Myocyte (in vitro differentiated cells): ENCODE measurements around the gene FXYD1. TPM values are rescaled to one million over a fixed set of nuclear protein-coding genes. Genes with fewer than 3 reads are reported as not detected.
"Not testable (repeated sequence)": the region's sequence is repeated elsewhere in the genome, so short reads cannot be mapped to it uniquely, and the experiment has no call there.

Source experiments
- DNase-seq: peaks from one replicate; pipeline ENCODE4 v3.0.0-alpha.2; 2012; ENCODE audit warnings: low read depth
- total RNA-seq: library from RNA; depleted of rRNA; stranded (reverse); fragments of >200 nt; gene quantifications from 2 replicates; pipeline ENCODE4 v1.2.3, GENCODE V29; 2014

Gene FXYD1
- total RNA-seq, 1 donor from 2014 or later, result 36.6 TPM

DNA sequence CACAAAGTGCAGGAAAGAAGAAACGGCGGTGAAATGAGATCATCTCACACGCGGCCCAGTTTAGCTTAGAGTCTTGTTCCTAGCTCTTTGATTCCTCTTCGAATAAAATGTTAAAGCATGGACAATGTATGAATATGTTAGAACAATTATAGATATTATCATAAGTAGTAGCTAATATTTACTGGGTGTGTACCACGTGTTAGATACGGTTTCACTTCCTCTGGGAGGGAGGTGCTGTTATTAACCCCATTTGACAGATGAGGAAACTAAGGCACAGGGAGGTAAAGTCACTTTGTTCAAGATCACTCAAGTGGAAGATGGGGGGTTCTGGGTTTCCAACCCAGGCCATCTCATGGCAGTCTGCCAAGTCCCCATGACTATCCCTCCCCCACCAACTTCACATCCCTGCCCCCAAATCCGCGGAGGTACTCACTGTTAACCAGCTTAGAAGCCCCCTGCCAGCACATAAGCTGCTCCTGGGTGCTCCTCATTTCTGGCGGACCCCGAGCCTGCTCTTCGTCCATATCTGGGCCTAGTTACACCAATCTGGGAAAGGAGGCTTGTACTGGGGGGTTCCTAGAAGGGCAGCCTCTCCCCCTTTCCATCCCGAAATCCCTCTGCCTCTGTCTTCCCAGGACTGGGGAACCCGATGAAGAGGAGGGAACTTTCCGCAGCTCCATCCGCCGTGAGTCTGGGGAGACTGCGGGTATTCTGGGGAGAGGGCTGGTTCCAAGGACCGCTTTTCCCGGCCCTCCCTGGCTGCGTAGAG lies 3.4 kb downstream of the FXYD1 start:
- DNase-seq, result no peak

DNA sequence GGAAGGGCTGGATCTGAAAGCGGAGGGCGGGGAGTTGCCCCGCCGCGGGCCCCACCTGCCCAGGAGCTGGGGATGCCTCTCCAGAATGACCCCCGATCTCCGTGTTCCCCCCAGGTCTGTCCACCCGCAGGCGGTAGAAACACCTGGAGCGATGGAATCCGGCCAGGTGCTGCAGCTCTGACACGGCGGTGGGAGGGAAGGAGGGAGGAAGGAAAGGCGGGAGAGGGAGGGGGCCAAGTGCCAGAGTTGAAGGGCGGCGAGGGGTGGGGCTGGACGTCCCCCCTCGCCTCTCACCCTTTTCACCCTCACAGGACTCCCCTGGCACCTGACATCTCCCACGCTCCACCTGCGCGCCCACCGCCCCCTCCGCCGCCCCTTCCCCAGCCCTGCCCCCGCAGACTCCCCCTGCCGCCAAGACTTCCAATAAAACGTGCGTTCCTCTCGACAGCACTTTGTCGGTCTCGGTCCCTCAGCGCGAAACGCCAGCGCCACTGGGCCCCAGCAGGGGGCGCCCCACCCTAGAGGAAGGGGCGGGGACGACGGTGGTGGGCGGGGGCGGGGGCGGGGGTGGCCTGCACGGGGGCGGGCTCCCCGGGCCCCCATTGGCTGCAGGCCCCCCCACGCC lies 4.1 kb downstream of the FXYD1 start:
- DNase-seq, result no peak

DNA sequence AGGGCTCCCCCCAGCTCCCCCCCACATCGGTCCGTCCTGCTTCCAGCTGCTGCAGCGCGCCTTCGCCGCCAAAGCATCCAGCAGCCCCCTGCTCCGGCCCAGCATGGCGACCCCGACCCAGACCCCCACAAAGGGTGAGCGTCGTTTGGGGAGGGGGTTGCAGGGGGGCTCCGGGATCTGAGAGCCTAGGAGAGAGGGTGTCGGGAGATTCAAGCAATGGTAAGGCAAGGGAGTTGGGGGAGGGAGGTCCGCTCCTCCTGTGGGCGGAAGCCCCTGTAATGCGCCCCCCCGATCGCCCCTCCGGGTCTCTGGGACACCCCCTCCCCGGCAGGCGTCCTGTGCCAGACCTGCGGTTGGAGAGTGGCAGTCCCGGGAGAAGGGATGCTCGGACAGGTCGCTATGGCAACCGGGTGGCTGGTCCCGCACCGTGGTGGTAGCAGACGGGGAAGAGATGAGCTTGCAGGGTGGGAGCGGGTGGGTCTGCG lies 4.6 kb downstream of the FXYD1 start, which contains the start of gene FXYD7:
Gene FXYD7 (plus strand): TSS at position 25 of the 485 bp plus-strand sequence. CDS start 79 bp downstream, at position 104.
- DNase-seq, result no peak

- no peak for DNase-seq
These were observed 5.2 kb downstream of the FXYD1 start for GRCh38 chr19:35143818-35144217.

- no peak for DNase-seq
These were observed 5.6 kb downstream of the FXYD1 start for GRCh38 chr19:35144259-35144599.

- DNase-seq, result no peak
These were observed 6.2 kb downstream of the FXYD1 start for GRCh38 chr19:35144600-35145436.

- DNase-seq, result no peak
These were observed 8.3 kb downstream of the FXYD1 start for GRCh38 chr19:35146746-35147459.

DNA sequence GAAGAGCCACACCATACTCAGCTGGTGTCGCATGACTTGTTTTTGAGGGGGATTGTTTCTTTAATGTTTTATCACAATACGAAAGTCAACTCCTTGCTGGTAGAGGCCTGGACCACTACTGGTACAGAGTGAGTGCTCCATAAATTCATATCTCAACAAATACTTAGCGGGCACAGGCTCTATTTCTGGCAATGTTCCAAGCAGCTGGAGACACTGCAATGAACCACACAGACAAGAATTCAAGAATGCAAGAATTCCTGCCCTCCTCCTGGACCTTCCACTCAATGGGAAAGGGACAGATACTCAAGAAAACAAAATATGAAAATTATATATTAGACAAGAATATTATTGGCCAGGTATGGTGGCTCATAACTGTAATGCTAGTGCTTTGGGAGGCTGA lies 10.8 kb downstream of the FXYD1 start:
- peak; percentile 48 for DNase-seq

- no peak for DNase-seq
These were observed 11.8 kb downstream of the FXYD1 start for GRCh38 chr19:35150445-35150844.

DNA sequence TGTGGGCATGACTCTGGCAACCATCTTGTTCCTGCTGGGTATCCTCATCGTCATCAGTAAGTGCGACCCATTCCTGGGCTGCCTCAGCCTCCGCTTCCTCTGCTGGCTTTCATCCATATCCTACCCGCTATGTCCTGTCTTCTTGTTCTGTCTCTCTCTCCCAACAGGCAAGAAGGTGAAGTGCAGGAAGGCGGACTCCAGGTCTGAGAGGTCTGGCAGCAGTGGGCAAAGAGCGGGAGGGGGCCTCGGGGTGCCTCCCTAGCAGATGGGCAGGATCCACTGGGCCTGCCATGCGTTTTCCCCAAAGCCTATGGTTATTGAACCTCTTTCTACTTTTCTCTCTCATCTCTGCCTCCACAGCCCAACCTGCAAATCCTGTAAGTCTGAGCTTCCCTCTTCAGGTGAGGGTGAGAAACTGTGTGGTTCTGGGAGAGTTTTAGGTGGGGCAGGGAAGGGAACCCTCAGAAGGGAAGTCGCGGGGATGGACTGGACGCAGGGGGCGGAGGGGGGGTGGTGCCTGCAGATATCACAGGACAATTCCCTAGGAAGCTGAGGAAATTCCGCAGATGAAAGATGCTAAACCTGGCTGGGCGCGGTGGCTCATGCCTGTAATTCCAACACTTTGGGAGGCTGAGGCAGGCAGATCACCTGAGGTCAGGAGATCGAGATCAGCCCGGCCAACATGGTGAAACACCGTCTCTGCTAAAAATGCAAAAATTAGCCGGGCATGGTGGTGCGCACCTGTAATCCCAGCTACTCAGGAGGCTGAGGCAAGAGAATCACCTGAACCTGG lies 12.8 kb downstream of the FXYD1 start:
- DNase-seq, result no peak

- DNase-seq, result not testable (repeated sequence)
These were observed 14.5 kb downstream of the FXYD1 start for GRCh38 chr19:35153129-35153522.

DNA sequence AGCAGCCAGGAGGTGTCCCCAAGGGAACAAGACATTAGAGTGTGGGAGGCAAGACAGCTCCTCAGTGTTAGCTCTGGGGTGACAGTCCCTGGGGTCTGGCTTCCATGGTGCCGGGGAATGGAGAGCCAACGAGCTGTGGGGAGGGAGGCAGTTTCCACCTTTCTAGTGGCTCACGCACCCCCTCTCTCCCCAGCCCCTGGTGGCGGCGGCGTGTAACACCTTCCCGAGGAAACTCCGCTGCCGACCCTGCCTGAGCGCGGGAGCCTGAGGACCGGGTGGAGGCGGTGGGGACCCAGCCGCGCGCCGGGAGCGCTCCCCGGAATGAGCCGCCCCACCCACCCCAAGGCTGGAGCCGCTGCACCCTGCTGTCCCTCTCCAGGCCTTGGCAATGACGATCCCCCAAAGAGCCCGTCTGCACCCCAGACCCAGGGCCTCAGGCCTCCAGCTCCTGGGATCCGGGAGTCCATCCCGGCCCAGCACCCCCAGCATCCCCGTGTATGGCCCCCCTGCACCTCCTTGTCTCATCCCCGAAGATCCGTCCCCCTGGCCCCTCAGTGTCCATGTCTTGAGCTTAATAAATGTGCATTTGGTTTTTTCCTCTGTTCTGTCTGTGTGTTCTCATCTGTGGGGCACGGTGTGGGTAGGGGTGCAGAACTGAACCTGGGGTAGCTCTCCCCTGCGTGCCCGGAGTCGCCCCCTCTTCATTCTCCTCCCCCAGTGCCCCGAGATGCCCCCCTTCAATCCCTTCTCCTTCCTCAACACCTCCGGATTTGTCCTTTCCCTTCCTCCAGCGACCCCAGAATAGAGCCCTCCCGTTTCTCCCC lies 15.3 kb downstream of the FXYD1 start:
- DNase-seq, result no peak

GRCh38 chr19:35154525-35155406 lies 16.1 kb downstream of the FXYD1 start, which contains the start of gene FXYD5:
Gene FXYD5 (plus strand): TSS chr19:35154735. CDS start chr19:35155551, 816 bp downstream.
- no peak for DNase-seq

GRCh38 chr19:35155441-35155840 lies 16.8 kb downstream of the FXYD1 start:
- no peak for DNase-seq

GRCh38 chr19:35155981-35156672 lies 17.5 kb downstream of the FXYD1 start:
- no peak for DNase-seq

GRCh38 chr19:35156673-35157014 lies 18.0 kb downstream of the FXYD1 start:
- DNase-seq, result no peak

DNA sequence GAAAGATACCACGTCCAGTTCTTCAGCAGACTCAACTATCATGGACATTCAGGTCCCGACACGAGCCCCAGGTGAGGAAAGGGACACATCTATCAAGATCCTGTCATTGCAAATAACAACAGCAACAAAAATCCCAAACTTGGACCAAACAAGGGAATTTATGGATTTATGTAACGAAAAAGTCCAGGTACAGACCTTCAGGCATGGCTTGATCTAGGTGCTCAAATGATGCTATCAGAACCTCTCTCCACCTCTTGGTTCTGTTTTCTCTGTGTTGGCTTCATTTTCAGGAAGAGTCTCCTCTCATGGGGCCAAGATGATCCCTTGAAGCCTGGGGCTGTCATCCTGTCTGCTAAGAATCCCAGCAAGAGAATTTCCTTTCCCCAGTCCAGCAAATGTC lies 18.8 kb downstream of the FXYD1 start:
- no peak for DNase-seq

DNA sequence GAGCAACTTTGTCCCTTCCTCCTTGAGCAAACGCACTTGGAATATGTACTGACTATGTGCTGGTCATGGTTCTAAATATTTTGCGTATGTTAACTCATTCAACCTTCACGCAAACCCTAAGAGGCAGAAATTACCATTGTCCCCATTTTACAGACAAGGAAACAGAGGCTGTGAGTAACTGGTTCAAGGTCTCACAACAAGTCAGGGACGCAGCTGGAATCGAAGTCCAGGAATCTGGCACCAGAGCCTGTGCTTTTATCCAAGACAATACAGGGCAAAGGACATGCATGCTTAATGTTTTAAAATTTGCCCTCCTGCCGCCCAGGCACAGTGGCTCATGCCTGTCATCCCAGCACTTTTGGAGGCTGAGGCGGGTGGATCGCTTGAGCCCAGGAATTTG lies 21.0 kb downstream of the FXYD1 start:
- DNase-seq, result no peak
